GM20431 (cell line): ENCODE data around the gene NXNL1.
"Not testable (repeated sequence)": the region's sequence is repeated elsewhere in the genome, so short reads cannot be mapped to it uniquely, and the experiment has no call there.

Experiments
- in situ Hi-C: fragments of 300-500 bp; cut with MseI, MboI; formaldehyde crosslinking; loops from one replicate; pipeline ENCODE4 v1.15.0; 2020; ENCODE audit warnings: low sequenced_read_pairs; ENCODE audit not compliant: unreplicated experiment

Gene NXNL1, protein sequence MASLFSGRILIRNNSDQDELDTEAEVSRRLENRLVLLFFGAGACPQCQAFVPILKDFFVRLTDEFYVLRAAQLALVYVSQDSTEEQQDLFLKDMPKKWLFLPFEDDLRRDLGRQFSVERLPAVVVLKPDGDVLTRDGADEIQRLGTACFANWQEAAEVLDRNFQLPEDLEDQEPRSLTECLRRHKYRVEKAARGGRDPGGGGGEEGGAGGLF

GRCh38 chr19:17460372-17461230 is at the start of gene NXNL1:
NXNL1 (minus strand) TSS chr19:17460926; CDS start chr19:17460869, 57 bp downstream.
- in situ Hi-C loops, result no loop called here

DNA sequence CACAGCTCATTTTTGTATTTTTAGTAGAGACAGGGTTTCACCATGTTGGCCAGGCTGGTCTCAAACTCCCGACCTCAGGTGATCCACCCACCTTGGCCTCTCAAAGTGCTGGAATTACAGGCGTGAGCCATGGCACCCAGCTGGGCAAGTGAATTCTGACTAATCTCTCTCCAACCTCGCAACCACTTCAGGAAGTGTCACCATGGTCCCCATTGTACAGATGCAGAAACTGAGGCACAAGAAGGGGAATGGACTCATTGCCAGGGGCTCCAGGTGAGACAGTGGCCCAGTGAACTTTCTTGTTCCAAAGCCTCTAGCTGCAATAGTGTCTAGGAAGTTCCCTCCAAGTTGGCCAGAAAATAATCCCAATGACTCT is 47.8 kb upstream of the NXNL1 start:
- in situ Hi-C loops, result not testable (repeated sequence)

- in situ Hi-C loops, result no loop called here
These were observed 46.0 kb upstream of the NXNL1 start for GRCh38 chr19:17506745-17507144.

GRCh38 chr19:17505223-17505622 is 44.5 kb upstream of the NXNL1 start:
- in situ Hi-C loops, result no loop called here

- in situ Hi-C loops, result no loop called here
These were observed 43.7 kb upstream of the NXNL1 start for GRCh38 chr19:17504456-17504855.

DNA sequence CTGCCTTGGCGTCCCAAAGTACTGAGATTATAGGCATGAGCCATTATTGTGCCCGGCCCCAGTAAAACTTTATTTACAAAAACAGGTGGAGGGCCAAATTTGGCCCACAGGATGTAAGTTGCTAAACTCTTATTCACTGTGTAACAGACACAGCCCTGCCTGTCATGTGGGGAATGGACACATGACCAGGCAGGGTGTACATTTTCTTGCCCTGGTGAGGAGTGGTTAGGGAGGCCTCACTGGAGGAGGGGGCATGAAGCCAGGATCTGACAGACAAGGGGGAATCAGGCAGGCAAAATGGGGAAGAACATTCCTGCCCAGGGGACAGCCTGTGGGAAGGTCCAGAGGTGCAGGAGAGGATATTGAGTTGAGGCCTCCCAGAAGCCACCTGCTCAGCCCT is 43.3 kb upstream of the NXNL1 start:
- in situ Hi-C loops, result no loop called here

DNA sequence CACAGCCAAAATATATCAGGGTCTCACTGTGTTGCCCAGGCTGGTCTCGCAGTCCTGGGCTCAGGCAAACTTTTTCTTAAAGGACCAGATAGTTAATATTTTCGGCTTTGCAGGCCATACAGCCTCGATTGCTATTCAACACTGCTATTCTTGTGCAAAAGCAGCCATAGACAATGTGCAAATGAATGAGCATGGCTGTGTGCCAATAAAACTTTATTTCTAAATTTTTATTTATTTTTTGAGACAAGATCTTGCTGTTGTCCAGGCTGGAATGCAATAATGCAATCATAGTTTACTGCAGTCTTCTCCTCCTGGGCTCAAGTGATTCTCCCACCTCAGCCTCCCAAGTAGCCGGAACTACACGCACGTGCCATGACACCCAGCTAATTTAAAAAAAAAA is 42.5 kb upstream of the NXNL1 start:
- in situ Hi-C loops, result no loop called here

GRCh38 chr19:17500447-17501198 is 39.9 kb upstream of the NXNL1 start:
- in situ Hi-C loops, result no loop called here

DNA sequence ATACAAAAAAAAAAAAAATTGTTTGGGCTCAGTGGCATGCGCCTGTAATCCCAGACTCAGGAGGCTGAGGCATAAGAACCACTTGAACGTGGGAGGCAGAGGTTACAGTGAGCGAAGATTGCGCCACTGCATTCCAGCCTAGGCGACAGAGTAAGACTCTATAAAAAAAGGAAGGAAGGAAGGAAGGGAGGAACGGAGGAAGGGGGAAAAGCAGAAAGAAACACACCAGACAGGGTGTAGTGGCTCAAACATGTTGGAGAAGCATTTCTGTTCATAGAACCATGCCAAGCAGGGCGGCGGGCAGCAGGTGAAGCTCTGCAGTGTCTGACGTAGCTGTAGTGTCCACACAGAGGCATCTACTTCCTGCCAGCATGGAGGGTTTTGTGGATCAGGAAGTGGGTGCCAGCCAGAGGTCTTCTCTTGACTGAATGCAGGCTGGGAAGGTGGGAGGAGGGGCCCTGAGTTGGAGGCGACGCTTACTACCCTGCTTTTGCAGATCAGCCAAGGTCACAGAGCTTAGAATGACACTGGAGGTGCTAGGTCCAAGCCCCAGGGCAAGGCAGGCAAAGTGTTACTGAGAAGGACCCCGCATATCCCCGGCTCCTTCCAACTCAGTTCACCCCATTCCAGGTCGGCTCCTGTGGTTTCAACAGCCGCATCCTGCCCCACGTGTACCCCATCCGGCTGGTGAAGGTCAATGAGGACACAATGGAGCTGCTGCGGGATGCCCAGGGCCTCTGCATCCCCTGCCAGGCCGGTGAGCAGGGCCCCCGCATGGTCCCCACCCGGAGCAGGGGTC is 39.1 kb upstream of the NXNL1 start:
- in situ Hi-C loops, result no loop called here

DNA sequence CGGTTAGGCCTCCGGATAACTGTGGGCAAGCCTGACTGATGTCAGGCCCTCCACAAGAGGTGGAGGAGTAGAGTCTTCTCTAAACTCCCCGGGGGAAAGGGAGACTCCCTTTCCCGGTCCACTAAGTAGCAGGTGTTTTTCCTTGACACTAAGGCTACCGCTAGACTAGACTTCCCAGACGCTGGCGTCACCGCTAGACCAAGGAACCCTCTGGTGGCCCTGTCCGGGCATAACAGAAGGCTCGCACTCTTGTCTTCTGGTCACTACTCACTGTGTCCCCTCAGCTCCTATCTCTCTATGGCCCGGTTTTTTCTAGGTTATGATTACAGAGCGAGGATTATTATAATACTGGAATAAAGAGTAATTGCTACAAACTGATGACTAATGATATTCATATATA is 38.3 kb upstream of the NXNL1 start:
- in situ Hi-C loops, result not testable (repeated sequence)

GRCh38 chr19:17497149-17497798 is 36.5 kb upstream of the NXNL1 start:
- in situ Hi-C loops, result no loop called here

DNA sequence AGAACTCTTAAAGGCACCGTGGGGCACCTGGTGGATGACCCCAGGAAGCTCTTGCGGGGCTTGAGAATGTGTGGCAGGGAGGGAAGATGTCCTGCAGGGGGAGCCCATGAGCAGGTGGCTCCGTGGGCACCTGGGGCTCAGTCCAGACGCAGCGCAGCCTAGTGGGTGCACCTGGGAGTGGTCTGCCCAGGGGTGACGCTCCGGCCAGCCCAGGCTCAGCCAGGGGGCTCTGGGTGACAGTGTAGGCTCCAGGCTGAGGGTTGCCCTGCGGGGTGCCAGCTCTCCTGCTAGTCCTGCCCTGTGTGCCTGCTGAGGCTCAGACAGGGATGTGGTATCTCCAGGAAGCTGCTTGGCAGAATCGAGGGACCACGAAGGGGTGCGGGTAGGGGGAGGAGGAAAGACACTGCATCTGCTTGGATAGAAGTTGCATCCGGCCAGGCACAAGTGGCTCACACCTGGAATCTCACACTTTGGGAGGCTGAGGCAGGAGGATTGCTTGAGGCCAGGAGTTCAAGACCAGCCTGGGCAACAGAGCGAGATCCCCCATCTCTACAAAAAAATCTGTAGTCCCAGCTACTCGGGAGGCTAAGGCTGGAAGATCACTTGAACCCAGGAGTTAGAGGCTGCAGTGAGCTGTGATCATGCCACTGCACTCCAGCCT is 35.7 kb upstream of the NXNL1 start:
- in situ Hi-C loops, result no loop called here

- in situ Hi-C loops, result no loop called here
These were observed 35.0 kb upstream of the NXNL1 start for GRCh38 chr19:17495639-17496296.

DNA sequence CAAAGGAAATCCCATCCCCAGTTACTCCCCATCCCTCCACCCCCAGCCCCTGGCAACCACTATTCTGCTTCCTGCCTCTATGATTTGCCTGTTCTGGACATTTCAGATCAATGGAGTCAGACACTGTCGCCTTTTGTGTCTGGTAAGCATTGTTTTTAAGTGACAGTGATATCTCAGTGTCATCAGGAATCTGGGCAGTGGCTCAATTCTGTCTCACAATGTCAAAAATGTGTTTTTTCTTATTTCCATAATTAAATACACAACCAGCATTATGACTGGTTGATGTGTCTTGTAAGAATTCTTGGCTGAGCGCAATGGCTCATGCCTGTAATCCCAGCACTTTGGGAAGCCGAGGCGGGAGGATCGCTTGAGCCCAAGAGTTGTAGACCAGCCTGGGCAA is 30.6 kb upstream of the NXNL1 start:
- in situ Hi-C loops, result no loop called here

DNA sequence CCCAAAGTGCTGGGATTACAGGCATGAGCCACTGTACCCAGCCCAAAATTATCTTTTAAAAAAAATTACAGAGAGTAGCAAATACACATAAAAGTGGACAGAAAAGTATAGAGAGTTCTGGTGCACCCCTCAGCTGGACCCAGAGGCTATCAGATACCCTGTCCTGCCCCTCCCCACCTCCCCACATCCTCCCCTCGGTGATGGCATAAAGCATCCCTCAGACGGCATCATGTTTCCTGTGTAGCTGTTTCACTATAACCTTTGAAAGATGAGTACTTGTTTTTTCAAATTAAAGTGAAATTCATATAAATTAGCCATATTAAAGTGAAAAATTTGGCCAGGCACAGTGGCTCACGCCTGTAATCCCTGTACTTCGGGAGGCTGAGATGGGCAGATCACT is 29.7 kb upstream of the NXNL1 start:
- in situ Hi-C loops, result no loop called here

DNA sequence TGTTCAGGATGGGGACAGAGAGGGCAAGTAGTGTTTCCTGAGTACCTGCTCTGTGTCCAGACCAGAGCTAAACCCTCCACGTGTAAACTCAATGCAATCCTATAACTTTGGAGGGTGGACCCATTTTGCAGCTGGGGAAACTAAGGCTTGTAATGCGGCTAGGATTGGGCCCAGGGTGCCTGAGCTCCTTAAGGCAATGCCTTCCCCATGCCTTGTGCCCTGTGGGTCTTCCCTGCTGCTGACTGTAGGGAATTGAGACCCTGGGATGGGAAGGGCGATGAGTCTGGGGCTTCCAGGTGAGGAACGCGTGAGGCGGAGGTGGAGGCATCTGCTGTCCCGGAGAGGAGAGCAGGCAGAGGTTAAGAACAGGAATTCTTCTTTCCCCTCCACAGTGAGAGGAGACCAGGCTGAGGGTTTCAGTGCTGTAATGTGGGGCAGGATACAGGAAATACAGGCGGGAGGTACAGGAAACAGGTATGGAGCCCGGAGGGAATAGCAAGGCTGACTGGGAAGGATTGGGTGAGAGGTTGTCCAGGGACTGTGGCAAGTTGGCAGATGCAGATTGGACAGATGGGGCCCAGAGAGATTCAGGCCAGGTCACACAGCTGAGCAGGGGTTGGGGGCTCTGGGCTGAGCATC is 28.8 kb upstream of the NXNL1 start:
- in situ Hi-C loops, result no loop called here

GRCh38 chr19:17488593-17489391 is 28.1 kb upstream of the NXNL1 start:
- in situ Hi-C loops, result no loop called here
